Measurements from ENCODE around the gene SMURF1.

- TF ChIP-seq POLR2A (IDR thresholded peaks at IDR 0.05) (no peak), CTCF (IDR thresholded peaks at IDR 0.05) (no peak)
Measured at GRCh38 chr7:99171731-99172130, 27.8 kb upstream of the SMURF1 start.

Data from sigmoid colon (tissue), 3 donors.